B cell (primary cell): ENCODE measurements around the gene DNASE1L3.

ENCODE experiments used
- CTCF ChIP-seq: fragments of 200-600 bp; IDR thresholded peaks from one replicate; pipeline ENCODE4 v1.8.0; 2022; ENCODE audit warnings: antibody characterized with exemption, mild to moderate bottlenecking
- EZH2 ChIP-seq: IDR thresholded peaks from 2 replicates; pipeline ENCODE4 v1.6.1; 2012; ENCODE audit warnings: borderline replicate concordance, low read depth, mild to moderate bottlenecking, moderate library complexity, low read length; ENCODE audit not compliant: insufficient read depth, poor library complexity, severe bottlenecking

GRCh38 chr3:58235970-58236369 lies 25.2 kb upstream of the DNASE1L3 start:
- TF ChIP-seq EZH2, result no peak
- TF ChIP-seq CTCF, result no peak
